Neural progenitor cell (in vitro differentiated cells): ENCODE data around the gene RHOJ.

Source experiments
- CTCF ChIP-seq: fragments of 200-600 bp; sonication (generic); IDR thresholded peaks from 2 replicates; pipeline ENCODE4 v1.5.1; 2017; ENCODE audit warnings: antibody characterized with exemption, mild to moderate bottlenecking
- EZH2 ChIP-seq: fragments of 200-600 bp; sonication (generic); IDR thresholded peaks from 2 replicates; pipeline ENCODE4 v1.6.1; 2017; ENCODE audit warnings: antibody characterized with exemption, mild to moderate bottlenecking, moderate library complexity
- EZH2phosphoT487 ChIP-seq: fragments of 200-600 bp; sonication (generic); IDR thresholded peaks from 2 replicates; pipeline ENCODE4 v1.6.1; 2017; ENCODE audit warnings: antibody characterized with exemption

GRCh38 chr14:63292805-63293204 is 88.6 kb downstream of the RHOJ start:
- no peak for TF ChIP-seq CTCF
- TF ChIP-seq EZH2phosphoT487, result no peak
- TF ChIP-seq EZH2, result no peak
